ENCODE results near the gene TSC22D4. TPM values are rescaled to one million over a fixed set of nuclear protein-coding genes. Genes with fewer than 3 reads are reported as not detected.

The TSC22D4 gene
- total and polyA plus RNA-seq, 5 donors from 2014 or later = 22.2 to 113 (median 35.5) TPM

- H3K4me3 ChIP-seq (ENCODE audit: low read depth, low read length) = peak overlapping the region; percentile 66
- no peaks in the 10 kb centered on the region for H3K9me3 ChIP-seq (ENCODE audit: control insufficient read depth in 2 of 2, low read length in 2 of 2)
- no peaks in the 10 kb centered on the region for H3K27me3 ChIP-seq (ENCODE audit: control insufficient read depth, insufficient read depth, low read length)
- Mint-ChIP-seq H3K27ac (peak overlapping the region; percentile 95 to 97 (median 95)), H3K9me3 (peaks cover 0 to 2% (median 0%) of the 10 kb centered on the region in 7 donors), H3K4me1 (peaks cover 0 to 58% (median 32%) of the 10 kb centered on the region in 4 donors), H3K36me3 (peaks cover 8% of the 10 kb centered on the region), H3K27me3 (peaks cover 8% of the 10 kb centered on the region), H3K4me3 (peak overlapping the region; percentile 92 to 97 (median 94))
- peak overlapping the region; percentile 79 for H3K27ac ChIP-seq (ENCODE audit: insufficient read depth, low read length, poor library complexity, severe bottlenecking)
- H3K4me1 ChIP-seq (ENCODE audit: control insufficient read depth, insufficient read depth, low read length, poor library complexity, severe bottlenecking) = peaks cover 63% of the 10 kb centered on the region
- DNase-seq (peak in 1 of 3 donors; percentile 40), ATAC-seq (ENCODE audit: low read depth in 2 of 2) (no peak)
- peaks cover 20% of the 10 kb centered on the region for H3K36me3 ChIP-seq (ENCODE audit: control insufficient read depth, insufficient read depth, low read length)
Measured at GRCh38 chr7:100476903-100477870, 1.8 kb downstream of the TSC22D4 start.

- Histone ChIP-seq H3K36me3 (ENCODE audit: control insufficient read depth, insufficient read depth, low read length) (peaks cover 26% of the 10 kb centered on the region), H3K4me3 (ENCODE audit: low read depth, low read length) (peak overlapping the region; percentile 66), H3K27me3 (ENCODE audit: control insufficient read depth, insufficient read depth, low read length) (no peaks in the 10 kb centered on the region), H3K4me1 (ENCODE audit: control insufficient read depth, insufficient read depth, low read length, poor library complexity, severe bottlenecking) (peaks cover 61% of the 10 kb centered on the region), H3K27ac (ENCODE audit: insufficient read depth, low read length, poor library complexity, severe bottlenecking) (peak overlapping the region; percentile 69), H3K9me3 (ENCODE audit: control insufficient read depth in 2 of 2, low read length in 2 of 2) (no peaks in the 10 kb centered on the region)
- Mint-ChIP-seq H3K4me3 (peak overlapping the region; percentile 86 to 97 (median 94)), H3K27ac (peak overlapping the region; percentile 95), H3K27me3 (peaks cover 8% of the 10 kb centered on the region), H3K9me3 (peaks cover 0 to 2% (median 0%) of the 10 kb centered on the region in 7 donors), H3K36me3 (peaks cover 11% of the 10 kb centered on the region), H3K4me1 (peaks cover 0 to 53% (median 30%) of the 10 kb centered on the region in 4 donors)
- ATAC-seq (ENCODE audit: low read depth in 2 of 2) (no peak), DNase-seq (no peak)
Measured at GRCh38 chr7:100476101-100476780, 2.8 kb downstream of the TSC22D4 start.

GRCh38 chr7:100475549-100475948 is 3.5 kb downstream of the TSC22D4 start:
- peaks cover 8% of the 10 kb centered on the region for H3K27me3 Mint-ChIP-seq
- peaks cover 0 to 56% (median 30%) of the 10 kb centered on the region in 4 donors for H3K4me1 Mint-ChIP-seq
- no peaks in the 10 kb centered on the region for H3K27me3 ChIP-seq (ENCODE audit: control insufficient read depth, insufficient read depth, low read length)
- peaks cover 29% of the 10 kb centered on the region for H3K36me3 ChIP-seq (ENCODE audit: control insufficient read depth, insufficient read depth, low read length)
- no peak for DNase-seq
- ATAC-seq (ENCODE audit: low read depth in 2 of 2) = no peak
- peaks cover 14% of the 10 kb centered on the region for H3K36me3 Mint-ChIP-seq
- H3K27ac Mint-ChIP-seq = peak overlapping the region; percentile 93 to 95 (median 95)
- H3K4me1 ChIP-seq (ENCODE audit: control insufficient read depth, insufficient read depth, low read length, poor library complexity, severe bottlenecking) = peaks cover 61% of the 10 kb centered on the region
- peak overlapping the region; percentile 44 for H3K4me3 ChIP-seq (ENCODE audit: low read depth, low read length)
- H3K9me3 Mint-ChIP-seq = peaks cover 0 to 2% (median 0%) of the 10 kb centered on the region in 7 donors
- peak overlapping the region; percentile 86 to 97 (median 94) for H3K4me3 Mint-ChIP-seq
- no peaks in the 10 kb centered on the region for H3K9me3 ChIP-seq (ENCODE audit: control insufficient read depth in 2 of 2, low read length in 2 of 2)
- H3K27ac ChIP-seq (ENCODE audit: insufficient read depth, low read length, poor library complexity, severe bottlenecking) = peak overlapping the region; percentile 69

GRCh38 chr7:100472854-100473499 is 6.0 kb downstream of the TSC22D4 start:
- Histone ChIP-seq H3K9me3 (ENCODE audit: control insufficient read depth in 2 of 2, low read length in 2 of 2) (no peaks in the 10 kb centered on the region), H3K27ac (ENCODE audit: insufficient read depth, low read length, poor library complexity, severe bottlenecking) (peak overlapping the region; percentile 57), H3K27me3 (ENCODE audit: control insufficient read depth, insufficient read depth, low read length) (no peaks in the 10 kb centered on the region), H3K36me3 (ENCODE audit: control insufficient read depth, insufficient read depth, low read length) (peaks cover 32% of the 10 kb centered on the region), H3K4me3 (ENCODE audit: low read depth, low read length) (no peak overlapping the region), H3K4me1 (ENCODE audit: control insufficient read depth, insufficient read depth, low read length, poor library complexity, severe bottlenecking) (peaks cover 61% of the 10 kb centered on the region)
- H3K9me3 Mint-ChIP-seq = peaks cover 0 to 1% (median 0%) of the 10 kb centered on the region in 7 donors
- H3K27me3 Mint-ChIP-seq = no peaks in the 10 kb centered on the region
- DNase-seq (no peak), ATAC-seq (ENCODE audit: low read depth in 2 of 2) (no peak)
- H3K4me3 Mint-ChIP-seq = peak overlapping the region; percentile 15 to 60 (median 38)
- peak overlapping the region in 2 of 3 donors; percentile 69 to 76 for H3K27ac Mint-ChIP-seq
- peaks cover 15% of the 10 kb centered on the region for H3K36me3 Mint-ChIP-seq
- peaks cover 0 to 65% (median 30%) of the 10 kb centered on the region in 4 donors for H3K4me1 Mint-ChIP-seq

GRCh38 chr7:100472121-100472851 is 6.7 kb downstream of the TSC22D4 start:
- Mint-ChIP-seq H3K4me3 (peak overlapping the region in 2 of 4 donors; percentile 27 to 60), H3K9me3 (peaks cover 0 to 1% (median 0%) of the 10 kb centered on the region in 7 donors), H3K36me3 (peaks cover 15% of the 10 kb centered on the region), H3K27me3 (no peaks in the 10 kb centered on the region), H3K4me1 (peaks cover 0 to 65% (median 30%) of the 10 kb centered on the region in 4 donors), H3K27ac (peak overlapping the region in 2 of 3 donors; percentile 29 to 81)
- no peaks in the 10 kb centered on the region for H3K9me3 ChIP-seq (ENCODE audit: control insufficient read depth in 2 of 2, low read length in 2 of 2)
- no peak for ATAC-seq (ENCODE audit: low read depth in 2 of 2)
- no peaks in the 10 kb centered on the region for H3K27me3 ChIP-seq (ENCODE audit: control insufficient read depth, insufficient read depth, low read length)
- no peak overlapping the region for H3K4me3 ChIP-seq (ENCODE audit: low read depth, low read length)
- H3K4me1 ChIP-seq (ENCODE audit: control insufficient read depth, insufficient read depth, low read length, poor library complexity, severe bottlenecking) = peaks cover 54% of the 10 kb centered on the region
- peak overlapping the region; percentile 57 for H3K27ac ChIP-seq (ENCODE audit: insufficient read depth, low read length, poor library complexity, severe bottlenecking)
- H3K36me3 ChIP-seq (ENCODE audit: control insufficient read depth, insufficient read depth, low read length) = peaks cover 39% of the 10 kb centered on the region
- no peak for DNase-seq

GRCh38 chr7:100471021-100471420 is 8.0 kb downstream of the TSC22D4 start:
- peaks cover 0 to 56% (median 26%) of the 10 kb centered on the region in 4 donors for H3K4me1 Mint-ChIP-seq

More at GRCh38 chr7:100471021-100471420, 8.0 kb downstream of the TSC22D4 start:
- no peak overlapping the region for H3K27ac ChIP-seq (ENCODE audit: insufficient read depth, low read length, poor library complexity, severe bottlenecking)
- no peak for ATAC-seq (ENCODE audit: low read depth in 2 of 2)
- no peaks in the 10 kb centered on the region for H3K27me3 ChIP-seq (ENCODE audit: control insufficient read depth, insufficient read depth, low read length)
- peaks cover 47% of the 10 kb centered on the region for H3K36me3 ChIP-seq (ENCODE audit: control insufficient read depth, insufficient read depth, low read length)
- Mint-ChIP-seq H3K4me3 (peak overlapping the region in 2 of 4 donors; percentile 30 to 32), H3K9me3 (peaks cover 0 to 1% (median 0%) of the 10 kb centered on the region in 7 donors), H3K27ac (peak overlapping the region in 1 of 3 donors; percentile 21), H3K36me3 (peaks cover 11% of the 10 kb centered on the region), H3K27me3 (no peaks in the 10 kb centered on the region)
- DNase-seq = no peak
- no peak overlapping the region for H3K4me3 ChIP-seq (ENCODE audit: low read depth, low read length)
- no peaks in the 10 kb centered on the region for H3K9me3 ChIP-seq (ENCODE audit: control insufficient read depth in 2 of 2, low read length in 2 of 2)
- peaks cover 42% of the 10 kb centered on the region for H3K4me1 ChIP-seq (ENCODE audit: control insufficient read depth, insufficient read depth, low read length, poor library complexity, severe bottlenecking)

Measured in CD4-positive, CD25-positive, alpha-beta regulatory T cell (primary cell).